Activated T-helper 2 cell treated with anti-CD3 and anti-CD28 coated beads, Interferon-gamma antibody, Interleukin-2, Interleukin-4, amounts not matched to agents 10 μg/mL and 5 μg/mL and 100 μg/mL, durations not matched to agents 14 hours and 24 hours and 36 hours (primary cell): ENCODE measurements around the gene GNB1. TPM values are rescaled to one million over a fixed set of nuclear protein-coding genes. Genes with fewer than 3 reads are reported as not detected.
A peak's percentile ranks its signal among the peaks of the same experiment; 100 is the strongest.

ENCODE experiments used
- DNase-seq: peaks from one replicate; pipeline ENCODE4 v3.0.0; 2021; ENCODE audit warnings: low spot score
- H3K27ac Mint-ChIP-seq: one replicate; pipeline ENCODE4 v1.8.0; 2021; ENCODE audit warnings: mixed read lengths
- H3K27me3 Mint-ChIP-seq: one replicate; pipeline ENCODE4 v1.8.0; 2021; ENCODE audit warnings: low read depth, mixed read lengths
- H3K36me3 Mint-ChIP-seq: one replicate; pipeline ENCODE4 v1.8.0; 2021; ENCODE audit warnings: low read depth, mixed read lengths
- H3K4me1 Mint-ChIP-seq: one replicate; pipeline ENCODE4 v1.8.0; 2021; ENCODE audit warnings: low read depth, mixed read lengths
- H3K4me3 Mint-ChIP-seq: one replicate; pipeline ENCODE4 v1.8.0; 2021; ENCODE audit warnings: low read depth, mild to moderate bottlenecking, moderate library complexity, mixed read lengths
- H3K9me3 Mint-ChIP-seq: one replicate; pipeline ENCODE4 v1.8.0; 2021; ENCODE audit warnings: mixed read lengths
- intact Hi-C: fragments of 100-400 bp; cut with micrococcal nuclease; formaldehyde crosslinking; loops from one replicate; pipeline ENCODE4 v1.15.1; 2023
- total RNA-seq: library from RNA; stranded (reverse); gene quantifications from 2 replicates; pipeline ENCODE4 v1.2.3, GENCODE V29; 2022

Gene GNB1
- total RNA-seq, 1 donor from 2014 or later, result 471 TPM

DNA sequence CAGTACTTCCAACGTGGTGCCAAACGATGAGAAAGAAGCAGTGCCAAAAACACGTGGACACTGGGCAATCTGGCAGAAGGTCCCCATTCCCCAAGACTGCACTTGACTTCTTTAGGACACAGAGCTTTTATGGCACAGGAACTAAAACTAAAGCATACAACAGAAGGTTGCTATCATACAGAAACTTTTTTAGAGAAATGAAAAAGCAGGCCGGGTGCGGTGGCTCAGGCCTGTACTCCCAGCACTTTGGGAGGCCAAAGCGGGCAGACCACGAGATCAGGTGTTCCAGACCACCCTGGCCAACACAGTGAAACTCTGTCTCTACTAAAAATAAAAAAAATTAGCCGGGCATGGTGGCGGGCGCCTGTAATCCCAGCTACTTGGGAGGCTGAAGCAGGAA, 43.0 kb downstream of the GNB1 start:
- intact Hi-C loops, result no loop called here
- DNase-seq, result no peak
- Mint-ChIP-seq H3K9me3 (no peaks in the 10 kb centered on the region), H3K36me3 (peaks cover 35% of the 10 kb centered on the region), H3K27me3 (no peaks in the 10 kb centered on the region), H3K27ac (peak overlapping the region; percentile 40), H3K4me3 (no peak overlapping the region), H3K4me1 (peaks cover 17% of the 10 kb centered on the region)

GRCh38 chr1:1847061-1847850, 43.6 kb downstream of the GNB1 start:
- peak overlapping the region; percentile 40 for H3K27ac Mint-ChIP-seq
- peaks cover 31% of the 10 kb centered on the region for H3K36me3 Mint-ChIP-seq
- intact Hi-C loops, result no loop called here

DNA sequence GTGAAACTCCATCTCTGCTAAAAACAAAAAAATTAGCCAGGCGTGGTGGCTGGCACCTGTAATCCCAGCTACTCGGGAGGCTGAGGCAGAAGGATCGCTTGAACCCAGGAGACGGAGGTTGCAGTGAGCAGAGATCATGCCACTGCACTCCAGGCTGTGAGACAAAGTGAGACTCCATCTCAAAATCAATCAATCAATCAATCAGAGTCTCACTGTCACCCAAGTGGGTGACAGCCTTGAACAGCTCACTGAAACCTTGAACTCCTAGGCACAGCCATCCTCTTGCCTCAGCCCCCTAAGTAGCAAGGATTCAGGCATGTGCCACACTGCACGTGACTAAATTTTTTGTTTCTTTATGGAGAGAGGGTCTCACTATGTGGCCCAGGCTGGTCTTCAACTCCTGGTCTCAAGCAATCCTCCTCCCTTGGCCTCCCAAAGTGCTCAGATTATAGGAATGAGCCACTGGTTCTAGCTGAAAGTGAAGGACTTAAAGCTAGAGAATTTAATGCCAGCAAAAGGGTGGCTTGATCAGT, 44.4 kb downstream of the GNB1 start:
- no peaks in the 10 kb centered on the region for H3K27me3 Mint-ChIP-seq
- H3K36me3 Mint-ChIP-seq, result peaks cover 31% of the 10 kb centered on the region
- H3K4me3 Mint-ChIP-seq, result no peak overlapping the region
- H3K27ac Mint-ChIP-seq, result no peak overlapping the region
- intact Hi-C loops, result no loop called here
- H3K4me1 Mint-ChIP-seq, result peaks cover 24% of the 10 kb centered on the region
- DNase-seq, result no peak
- H3K9me3 Mint-ChIP-seq, result no peaks in the 10 kb centered on the region

More at GRCh38 chr1:1847061-1847850, 43.6 kb downstream of the GNB1 start:
- Mint-ChIP-seq H3K4me1 (peaks cover 20% of the 10 kb centered on the region), H3K9me3 (no peaks in the 10 kb centered on the region), H3K4me3 (no peak overlapping the region), H3K27me3 (no peaks in the 10 kb centered on the region)
- DNase-seq, result no peak

DNA sequence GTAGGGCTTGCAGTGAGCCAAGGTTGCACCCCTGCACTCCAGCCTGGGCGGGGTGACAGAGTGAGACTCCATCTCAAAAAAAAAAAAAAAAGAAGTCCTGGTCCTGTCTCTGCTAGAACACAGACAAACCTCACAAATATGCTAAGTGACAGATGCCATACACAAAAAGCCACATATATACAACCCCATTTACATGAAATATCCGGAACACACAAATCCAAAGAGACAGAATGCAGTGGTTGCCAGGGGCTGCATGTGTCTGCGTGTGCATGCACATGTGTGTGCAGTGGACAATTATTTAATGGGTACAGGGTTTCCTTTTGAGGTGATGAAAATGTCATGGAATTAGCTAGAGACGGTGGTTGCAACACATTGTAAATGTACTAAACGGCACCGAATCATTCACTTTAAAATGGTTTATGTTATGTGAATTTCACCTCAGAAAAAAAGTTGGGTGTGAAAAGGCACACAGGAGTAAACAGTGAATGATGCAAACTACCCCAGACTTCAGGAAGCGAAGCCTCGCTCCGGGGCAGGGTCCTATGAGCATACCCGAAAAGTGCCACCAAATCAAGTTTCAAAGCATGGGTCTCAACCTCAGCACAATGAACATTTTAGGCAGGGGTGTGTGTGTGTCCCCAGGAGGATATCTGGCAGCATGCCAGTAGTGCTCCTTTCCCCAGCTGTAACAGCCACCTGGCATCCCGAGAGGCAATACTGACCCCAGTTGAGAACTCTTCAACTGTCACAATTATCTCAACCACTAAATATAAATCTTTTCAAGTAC, 48.3 kb downstream of the GNB1 start:
- Mint-ChIP-seq H3K4me1 (peaks cover 28% of the 10 kb centered on the region), H3K4me3 (no peak overlapping the region), H3K27ac (peak overlapping the region; percentile 52), H3K36me3 (peaks cover 43% of the 10 kb centered on the region), H3K9me3 (no peaks in the 10 kb centered on the region), H3K27me3 (no peaks in the 10 kb centered on the region)
- no peak for DNase-seq
- intact Hi-C loops, result no loop called here

DNA sequence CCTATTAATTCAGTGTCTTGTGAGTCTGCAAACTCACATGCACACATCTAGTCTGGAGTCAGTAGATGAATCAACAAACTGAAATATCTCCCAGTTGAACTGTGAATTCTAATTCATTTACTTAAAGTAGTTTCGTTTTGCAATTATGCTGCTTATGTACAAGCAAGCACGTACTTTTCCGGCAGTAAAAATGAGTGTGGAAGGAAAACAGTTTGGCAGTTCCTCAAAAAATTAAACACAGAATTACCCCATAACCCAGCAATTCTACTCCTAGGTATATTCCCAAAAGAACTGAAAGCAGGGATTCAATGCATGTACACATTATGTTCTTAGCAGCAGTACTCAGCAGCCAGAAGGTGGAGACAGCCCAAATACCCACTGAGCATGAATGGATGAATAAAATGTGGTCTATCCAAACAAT, 49.3 kb downstream of the GNB1 start:
- no peak for DNase-seq
- intact Hi-C loops, result no loop called here
- Mint-ChIP-seq H3K27ac (peak overlapping the region; percentile 82), H3K9me3 (no peaks in the 10 kb centered on the region), H3K36me3 (peaks cover 42% of the 10 kb centered on the region), H3K4me1 (peaks cover 27% of the 10 kb centered on the region), H3K27me3 (no peaks in the 10 kb centered on the region), H3K4me3 (peak overlapping the region; percentile 54)

DNA sequence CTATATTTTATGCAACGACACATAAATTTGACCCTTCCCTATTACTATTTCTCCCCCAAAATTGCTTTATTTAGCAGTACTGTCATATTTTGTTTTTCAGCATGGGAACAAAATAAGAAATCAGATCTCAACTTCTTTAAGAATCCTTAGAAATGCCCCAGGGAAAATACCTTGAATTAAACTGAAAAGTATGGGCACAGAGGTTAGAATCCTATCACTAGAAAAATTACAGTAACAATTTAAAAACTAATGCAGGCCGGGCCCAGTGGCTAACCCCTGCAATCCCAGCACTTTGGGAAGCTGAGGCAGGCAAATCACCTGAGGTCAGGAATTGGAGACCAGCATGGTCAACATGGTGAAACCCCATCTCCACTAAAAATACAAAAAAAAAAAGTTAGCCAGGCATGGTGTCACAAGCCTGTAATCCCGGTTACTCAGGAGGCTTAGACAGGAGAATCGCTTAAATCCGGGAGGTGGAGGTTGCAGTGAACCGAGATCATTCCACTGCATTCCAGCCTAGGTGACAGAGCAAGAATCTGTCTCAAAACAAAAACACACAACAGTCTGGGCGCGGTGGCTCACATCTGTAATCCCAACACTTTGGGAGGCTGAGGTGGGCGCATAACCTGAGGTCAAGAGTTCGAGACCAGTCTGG, 51.4 kb downstream of the GNB1 start:
- DNase-seq, result no peak
- intact Hi-C loops, result no loop called here
- H3K36me3 Mint-ChIP-seq, result peaks cover 41% of the 10 kb centered on the region
- H3K27me3 Mint-ChIP-seq, result no peaks in the 10 kb centered on the region
- H3K4me3 Mint-ChIP-seq, result no peak overlapping the region
- peak overlapping the region; percentile 4 for H3K27ac Mint-ChIP-seq
- no peaks in the 10 kb centered on the region for H3K9me3 Mint-ChIP-seq
- H3K4me1 Mint-ChIP-seq, result peaks cover 20% of the 10 kb centered on the region

- DNase-seq, result no peak
- intact Hi-C loops, result no loop called here
- Mint-ChIP-seq H3K9me3 (no peaks in the 10 kb centered on the region), H3K36me3 (peaks cover 63% of the 10 kb centered on the region), H3K27me3 (no peaks in the 10 kb centered on the region), H3K4me3 (no peak overlapping the region), H3K27ac (no peak overlapping the region), H3K4me1 (peaks cover 14% of the 10 kb centered on the region)
Observed at GRCh38 chr1:1836119-1836518, 54.8 kb downstream of the GNB1 start.

GRCh38 chr1:1835546-1835945, 55.3 kb downstream of the GNB1 start:
- H3K4me1 Mint-ChIP-seq, result peaks cover 12% of the 10 kb centered on the region

DNA sequence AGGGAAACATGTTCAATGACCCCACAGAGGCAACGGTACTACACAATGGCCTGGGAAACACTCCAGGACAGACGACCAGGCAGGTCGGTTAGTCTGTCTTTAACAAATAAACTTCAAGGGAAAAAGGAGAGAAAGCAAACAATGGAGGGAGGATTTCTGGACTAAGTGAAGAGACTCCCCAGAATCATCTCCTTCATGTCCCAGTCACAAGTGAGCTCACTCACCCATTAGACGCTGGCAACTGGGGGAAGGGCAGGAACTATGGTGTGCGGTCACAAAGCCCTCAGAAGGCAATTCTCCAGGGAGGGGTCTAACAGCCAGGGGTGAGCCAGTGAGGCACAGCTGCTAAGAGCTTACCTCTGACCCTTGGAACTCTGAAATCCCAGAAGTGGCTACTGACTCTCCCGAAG, 57.0 kb downstream of the GNB1 start:
- Mint-ChIP-seq H3K27ac (peak overlapping the region; percentile 9), H3K27me3 (no peaks in the 10 kb centered on the region), H3K4me3 (no peak overlapping the region), H3K4me1 (peaks cover 12% of the 10 kb centered on the region), H3K36me3 (peaks cover 61% of the 10 kb centered on the region), H3K9me3 (no peaks in the 10 kb centered on the region)
- intact Hi-C loops, result no loop called here
- no peak for DNase-seq

More at GRCh38 chr1:1835546-1835945, 55.3 kb downstream of the GNB1 start:
- H3K27ac Mint-ChIP-seq, result no peak overlapping the region
- H3K4me3 Mint-ChIP-seq, result no peak overlapping the region
- DNase-seq, result no peak
- no peaks in the 10 kb centered on the region for H3K9me3 Mint-ChIP-seq
- peaks cover 64% of the 10 kb centered on the region for H3K36me3 Mint-ChIP-seq
- no peaks in the 10 kb centered on the region for H3K27me3 Mint-ChIP-seq
- intact Hi-C loops, result no loop called here

- Mint-ChIP-seq H3K27ac (peak overlapping the region; percentile 9), H3K4me1 (peaks cover 16% of the 10 kb centered on the region), H3K4me3 (no peak overlapping the region), H3K27me3 (no peaks in the 10 kb centered on the region), H3K9me3 (no peaks in the 10 kb centered on the region), H3K36me3 (peaks cover 60% of the 10 kb centered on the region)
- intact Hi-C loops, result no loop called here
- DNase-seq, result no peak
Observed at GRCh38 chr1:1833456-1833855, 57.4 kb downstream of the GNB1 start.

- Mint-ChIP-seq H3K4me1 (peaks cover 19% of the 10 kb centered on the region), H3K27me3 (no peaks in the 10 kb centered on the region), H3K27ac (no peak overlapping the region), H3K9me3 (no peaks in the 10 kb centered on the region), H3K36me3 (peaks cover 58% of the 10 kb centered on the region), H3K4me3 (no peak overlapping the region)
- no peak for DNase-seq
- intact Hi-C loops, result no loop called here
Observed at GRCh38 chr1:1832820-1833219, 58.1 kb downstream of the GNB1 start.

- intact Hi-C loops, result no loop called here
- Mint-ChIP-seq H3K4me1 (peaks cover 19% of the 10 kb centered on the region), H3K9me3 (no peaks in the 10 kb centered on the region), H3K4me3 (no peak overlapping the region), H3K36me3 (peaks cover 55% of the 10 kb centered on the region), H3K27ac (no peak overlapping the region), H3K27me3 (no peaks in the 10 kb centered on the region)
- no peak for DNase-seq
Observed at GRCh38 chr1:1832166-1832565, 58.7 kb downstream of the GNB1 start.
